Stomach (tissue), 4 donors: ENCODE results near the gene STXBP5.

ENCODE experiments used
- EP300 ChIP-seq: sonication (generic); formaldehyde crosslinking; IDR thresholded peaks from one replicate; pipeline ENCODE4 v1.6.1; 2017; ENCODE audit warnings: antibody characterized with exemption
- POLR2A ChIP-seq, 4 donors: fragments of 450-650 bp; IDR thresholded peaks; one replicate each; pipeline ENCODE4 v1.6.1; 2016; ENCODE audit warnings: antibody characterized with exemption in 4 of 4, control low read depth in 2 of 4, mild to moderate bottlenecking in 1 of 4, moderate library complexity in 1 of 4

DNA sequence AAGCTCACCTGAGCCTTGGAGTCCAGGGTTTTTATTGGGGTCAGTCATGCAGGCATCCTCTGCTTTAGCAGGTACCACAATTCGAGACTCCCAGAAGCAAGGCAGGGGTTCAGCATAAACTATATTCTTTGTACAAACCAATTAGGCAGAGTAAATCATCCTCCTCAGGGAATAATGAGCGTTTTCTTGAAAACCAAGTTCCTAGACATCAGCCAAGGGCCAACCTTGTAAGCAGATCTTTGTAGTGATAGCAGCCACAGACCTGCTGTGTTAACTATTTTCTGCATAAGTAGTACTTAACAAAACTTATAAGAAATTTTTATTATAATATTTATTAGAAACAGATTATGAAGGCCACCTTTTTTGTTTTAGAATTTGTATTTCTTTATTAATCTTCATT is 74.7 kb downstream of the STXBP5 start:
- TF ChIP-seq EP300: no peak
- no peak for TF ChIP-seq POLR2A (IDR thresholded peaks at IDR 0.05)
